ENCODE data around the gene PRM3. TPM values are rescaled to one million over a fixed set of nuclear protein-coding genes. Genes with fewer than 3 reads are reported as not detected.

The PRM3 gene
- total RNA-seq, 4 donors from 2014 or later = not detected

GRCh38 chr16:11255737-11256660 lies 17.4 kb downstream of the PRM3 start, which contains the start of gene SOCS1:
SOCS1 (minus strand) TSS chr16:11256204; CDS start chr16:11255478, 726 bp downstream.
- peaks cover 29 to 70% (median 29%) of the 10 kb centered on the region in 3 donors for H3K4me1 ChIP-seq
- peak in 3 of 4 donors; percentile 84 to 98 (median 97) for TF ChIP-seq POLR2A (IDR thresholded peaks at IDR 0.05)
- TF ChIP-seq, protein P1, sequence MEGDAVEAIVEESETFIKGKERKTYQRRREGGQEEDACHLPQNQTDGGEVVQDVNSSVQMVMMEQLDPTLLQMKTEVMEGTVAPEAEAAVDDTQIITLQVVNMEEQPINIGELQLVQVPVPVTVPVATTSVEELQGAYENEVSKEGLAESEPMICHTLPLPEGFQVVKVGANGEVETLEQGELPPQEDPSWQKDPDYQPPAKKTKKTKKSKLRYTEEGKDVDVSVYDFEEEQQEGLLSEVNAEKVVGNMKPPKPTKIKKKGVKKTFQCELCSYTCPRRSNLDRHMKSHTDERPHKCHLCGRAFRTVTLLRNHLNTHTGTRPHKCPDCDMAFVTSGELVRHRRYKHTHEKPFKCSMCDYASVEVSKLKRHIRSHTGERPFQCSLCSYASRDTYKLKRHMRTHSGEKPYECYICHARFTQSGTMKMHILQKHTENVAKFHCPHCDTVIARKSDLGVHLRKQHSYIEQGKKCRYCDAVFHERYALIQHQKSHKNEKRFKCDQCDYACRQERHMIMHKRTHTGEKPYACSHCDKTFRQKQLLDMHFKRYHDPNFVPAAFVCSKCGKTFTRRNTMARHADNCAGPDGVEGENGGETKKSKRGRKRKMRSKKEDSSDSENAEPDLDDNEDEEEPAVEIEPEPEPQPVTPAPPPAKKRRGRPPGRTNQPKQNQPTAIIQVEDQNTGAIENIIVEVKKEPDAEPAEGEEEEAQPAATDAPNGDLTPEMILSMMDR (IDR thresholded peaks at IDR 0.05) = peak; percentile 84 to 98 (median 94)
- H3K9me3 ChIP-seq = no peaks in the 10 kb centered on the region
- intact Hi-C loops (cut with DNase I) = loop anchor here (5.0 to 10.0 kb wide), 2 partner anchors 99 to 284 kb away; no protein-coding TSS in a partner anchor
- H3K4me3 ChIP-seq = peak within 1 kb of the TSS; percentile 71 to 92 (median 80)
- H3K27ac ChIP-seq = peak within 1 kb of the TSS; percentile 97 to 98 (median 97)
- 0 to 1% methylated on average over 4 to 16 of the region's 100 CpGs for WGBS, 2 donors
- peaks cover 0 to 25% (median 0%) of the 10 kb centered on the region in 4 donors for H3K27me3 ChIP-seq
- no peaks in the 10 kb centered on the region for H3K36me3 ChIP-seq
- no peak for DNase-seq

DNA sequence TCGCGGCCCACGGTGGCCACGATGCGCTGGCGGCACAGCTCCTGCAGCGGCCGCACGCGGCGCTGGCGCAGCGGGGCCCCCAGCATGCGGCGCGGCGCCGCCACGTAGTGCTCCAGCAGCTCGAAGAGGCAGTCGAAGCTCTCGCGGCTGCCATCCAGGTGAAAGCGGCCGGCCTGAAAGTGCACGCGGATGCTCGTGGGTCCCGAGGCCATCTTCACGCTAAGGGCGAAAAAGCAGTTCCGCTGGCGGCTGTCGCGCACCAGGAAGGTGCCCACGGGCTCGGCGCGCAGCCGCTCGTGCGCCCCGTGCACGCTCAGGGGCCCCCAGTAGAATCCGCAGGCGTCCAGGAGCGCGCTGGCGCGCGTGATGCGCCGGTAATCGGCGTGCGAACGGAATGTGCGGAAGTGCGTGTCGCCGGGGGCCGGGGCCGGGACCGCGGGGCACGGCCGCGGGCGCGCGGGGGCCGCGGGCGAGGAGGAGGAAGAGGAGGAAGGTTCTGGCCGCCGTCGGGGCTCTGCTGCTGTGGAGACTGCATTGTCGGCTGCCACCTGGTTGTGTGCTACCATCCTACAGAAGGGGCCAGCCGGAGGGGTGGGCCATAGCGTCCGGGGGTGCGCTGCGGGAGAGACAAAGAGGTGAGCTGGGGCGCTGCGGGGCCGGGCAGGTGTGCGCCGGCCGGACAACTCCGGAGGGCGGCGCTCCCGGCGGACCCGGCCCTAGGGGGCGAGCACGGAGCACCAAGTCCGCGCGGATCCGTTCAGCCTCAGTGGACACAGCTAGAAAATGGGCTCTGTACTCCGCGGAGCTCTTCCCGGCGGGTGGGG lies 18.3 kb downstream of the PRM3 start:
- Histone ChIP-seq H3K9me3 (no peaks in the 10 kb centered on the region), H3K4me1 (peaks cover 29 to 70% (median 29%) of the 10 kb centered on the region in 3 donors), H3K27me3 (peaks cover 0 to 25% (median 0%) of the 10 kb centered on the region in 4 donors), H3K27ac (peak overlapping the region; percentile 97 to 98 (median 97)), H3K36me3 (no peaks in the 10 kb centered on the region), H3K4me3 (peak overlapping the region; percentile 71 to 92 (median 80))
- intact Hi-C loops (cut with DNase I) = loop anchor here (5.0 to 10.0 kb wide), 2 partner anchors 100 to 283 kb away; no protein-coding TSS in a partner anchor
- 0 to 2% methylated on average over 3 to 31 of the region's 105 CpGs for WGBS, 2 donors
- no peak for DNase-seq
- peak in 1 of 4 donors; percentile 4 for TF ChIP-seq POLR2A (IDR thresholded peaks at IDR 0.05)
- TF ChIP-seq, protein P1 (IDR thresholded peaks at IDR 0.05) = peak in 1 of 6 experiments; percentile 27

- TF ChIP-seq, protein P1 (IDR thresholded peaks at IDR 0.05) = no peak
- no peak for TF ChIP-seq POLR2A (IDR thresholded peaks at IDR 0.05)
- peak overlapping the region; percentile 71 to 92 (median 80) for H3K4me3 ChIP-seq
- H3K9me3 ChIP-seq = no peaks in the 10 kb centered on the region
- intact Hi-C loops (cut with DNase I) = loop anchor here (10.0 kb wide), 1 partner anchor 101 kb away; no protein-coding TSS in a partner anchor
- H3K36me3 ChIP-seq = no peaks in the 10 kb centered on the region
- peaks cover 0 to 25% (median 0%) of the 10 kb centered on the region in 4 donors for H3K27me3 ChIP-seq
- H3K27ac ChIP-seq = peak overlapping the region; percentile 97 to 98 (median 97)
- H3K4me1 ChIP-seq = peaks cover 29 to 66% (median 29%) of the 10 kb centered on the region in 3 donors
- 31 to 49% methylated on average over 16 to 23 of the region's 29 CpGs for WGBS, 2 donors
- DNase-seq = no peak
These were observed 19.2 kb downstream of the PRM3 start for GRCh38 chr16:11253995-11254912.
